NT2/D1 (cell line): Measurements from ENCODE around the gene TBL1X.

ENCODE experiments used
- DNase-seq: peaks from one replicate; pipeline ENCODE4 v3.0.0-alpha.2; 2011; ENCODE audit warnings: low read depth, low spot score
- H3K27me3 ChIP-seq: 2 replicates; pipeline ENCODE4 v1.6.0; 2011; ENCODE audit warnings: mild to moderate bottlenecking; ENCODE audit not compliant: insufficient read length, insufficient read depth
- H3K36me3 ChIP-seq: 2 replicates; pipeline ENCODE4 v1.6.1; 2011; ENCODE audit warnings: mild to moderate bottlenecking, low read length, mixed read lengths; ENCODE audit not compliant: insufficient read depth, insufficient read length
- H3K4me1 ChIP-seq: 2 replicates; pipeline ENCODE4 v1.5.1; 2011; ENCODE audit not compliant: insufficient read depth, insufficient read length
- H3K4me3 ChIP-seq: 2 replicates; pipeline ENCODE4 v1.5.1; 2011; ENCODE audit warnings: low read depth; ENCODE audit not compliant: insufficient read length
- H3K9ac ChIP-seq: 2 replicates; pipeline ENCODE4 v1.6.0; 2011; ENCODE audit warnings: low read depth; ENCODE audit not compliant: insufficient read length
- H3K9me3 ChIP-seq: 2 replicates; pipeline ENCODE4 v1.5.1; 2011; ENCODE audit warnings: mild to moderate bottlenecking, low read length; ENCODE audit not compliant: insufficient read depth
- SUZ12 ChIP-seq: IDR thresholded peaks from 2 replicates; pipeline ENCODE4 v1.6.1; 2011; ENCODE audit not compliant: insufficient read length, insufficient read depth; ENCODE audit errors: extremely low read depth
- YY1 ChIP-seq: IDR thresholded peaks from 2 replicates; pipeline ENCODE4 v1.6.1; 2011; ENCODE audit not compliant: insufficient read length, insufficient read depth
- ZNF274 ChIP-seq: IDR thresholded peaks from 2 replicates; pipeline ENCODE4 v1.6.1; 2011; ENCODE audit warnings: mild to moderate bottlenecking, low read depth, low read length

Gene TBL1X

GRCh38 chrX:9518051-9518450, 53.2 kb downstream of the TBL1X start:
- DNase-seq, result no peak
- H3K4me1 ChIP-seq, result peaks cover 4% of the 10 kb centered on the region

GRCh38 chrX:9518889-9519288, 54.0 kb downstream of the TBL1X start:
- H3K4me1 ChIP-seq, result peaks cover 4% of the 10 kb centered on the region
- H3K9ac ChIP-seq, result no peak overlapping the region
- H3K4me3 ChIP-seq, result no peak overlapping the region
- H3K36me3 ChIP-seq, result no peaks in the 10 kb centered on the region
- no peaks in the 10 kb centered on the region for H3K9me3 ChIP-seq
- TF ChIP-seq YY1 (no peak), SUZ12 (no peak), ZNF274 (no peak)
- no peak for DNase-seq
- no peaks in the 10 kb centered on the region for H3K27me3 ChIP-seq

More at GRCh38 chrX:9518051-9518450, 53.2 kb downstream of the TBL1X start:
- Histone ChIP-seq H3K36me3 (no peaks in the 10 kb centered on the region), H3K9me3 (no peaks in the 10 kb centered on the region), H3K27me3 (no peaks in the 10 kb centered on the region), H3K9ac (no peak overlapping the region), H3K4me3 (no peak overlapping the region)
- TF ChIP-seq SUZ12, result no peak
- no peak for TF ChIP-seq ZNF274
- TF ChIP-seq YY1, result no peak

- Histone ChIP-seq H3K27me3 (no peaks in the 10 kb centered on the region), H3K36me3 (no peaks in the 10 kb centered on the region), H3K9me3 (no peaks in the 10 kb centered on the region), H3K4me1 (peaks cover 4% of the 10 kb centered on the region), H3K9ac (no peak overlapping the region), H3K4me3 (no peak overlapping the region)
- TF ChIP-seq ZNF274 (no peak), SUZ12 (no peak), YY1 (no peak)
- no peak for DNase-seq
Observed at GRCh38 chrX:9519546-9520216, 54.8 kb downstream of the TBL1X start.

GRCh38 chrX:9520217-9520590, 55.3 kb downstream of the TBL1X start:
- H3K27me3 ChIP-seq, result no peaks in the 10 kb centered on the region
- H3K4me1 ChIP-seq, result peaks cover 4% of the 10 kb centered on the region
- no peaks in the 10 kb centered on the region for H3K36me3 ChIP-seq
- no peak for DNase-seq
- no peaks in the 10 kb centered on the region for H3K9me3 ChIP-seq
- H3K4me3 ChIP-seq, result no peak overlapping the region
- no peak overlapping the region for H3K9ac ChIP-seq
- no peak for TF ChIP-seq YY1
- TF ChIP-seq ZNF274, result no peak
- TF ChIP-seq SUZ12, result no peak

GRCh38 chrX:9522378-9523155, 57.7 kb downstream of the TBL1X start:
- Histone ChIP-seq H3K4me3 (no peak overlapping the region), H3K9me3 (no peaks in the 10 kb centered on the region), H3K9ac (no peak overlapping the region), H3K36me3 (no peaks in the 10 kb centered on the region), H3K4me1 (peaks cover 12% of the 10 kb centered on the region), H3K27me3 (no peaks in the 10 kb centered on the region)
- no peak for DNase-seq
- TF ChIP-seq SUZ12 (no peak), ZNF274 (no peak), YY1 (no peak)

- TF ChIP-seq YY1, result no peak
- no peak for TF ChIP-seq SUZ12
- H3K4me3 ChIP-seq, result no peak overlapping the region
- no peaks in the 10 kb centered on the region for H3K9me3 ChIP-seq
- H3K27me3 ChIP-seq, result no peaks in the 10 kb centered on the region
- H3K36me3 ChIP-seq, result no peaks in the 10 kb centered on the region
- no peak for DNase-seq
- no peak overlapping the region for H3K9ac ChIP-seq
- H3K4me1 ChIP-seq, result peaks cover 13% of the 10 kb centered on the region
Observed at GRCh38 chrX:9525511-9526248, 60.8 kb downstream of the TBL1X start.

- Histone ChIP-seq H3K27me3 (no peaks in the 10 kb centered on the region), H3K36me3 (no peaks in the 10 kb centered on the region), H3K4me1 (peaks cover 13% of the 10 kb centered on the region), H3K9me3 (no peaks in the 10 kb centered on the region), H3K9ac (no peak overlapping the region), H3K4me3 (no peak overlapping the region)
- DNase-seq, result no peak
- no peak for TF ChIP-seq ZNF274
- TF ChIP-seq SUZ12, result no peak
- TF ChIP-seq YY1, result no peak
Observed at GRCh38 chrX:9526965-9527364, 62.1 kb downstream of the TBL1X start.
